GOT3 (cell line): Measurements from ENCODE around the gene GPR17.

ENCODE experiments used
- DNase-seq: peaks from one replicate; lab custom pipeline; 2025; ENCODE audit warnings: mixed read lengths; lab: John Stamatoyannopoulos, UW

Gene GPR17

GRCh38 chr2:127630096-127630863, 15.7 kb upstream of the GPR17 start:
- no peak for DNase-seq

GRCh38 chr2:127630864-127631540, 15.0 kb upstream of the GPR17 start:
- DNase-seq = no peak

- DNase-seq = no peak
Measured at GRCh38 chr2:127631541-127631996, 14.4 kb upstream of the GPR17 start.

- no peak for DNase-seq
Measured at GRCh38 chr2:127631997-127632581, 13.9 kb upstream of the GPR17 start.

GRCh38 chr2:127632592-127633489, 13.1 kb upstream of the GPR17 start:
- no peak for DNase-seq

- DNase-seq = no peak
Measured at GRCh38 chr2:127633556-127634065, 12.3 kb upstream of the GPR17 start.

GRCh38 chr2:127634066-127634617, 11.8 kb upstream of the GPR17 start:
- DNase-seq = no peak

- no peak for DNase-seq
Measured at GRCh38 chr2:127634626-127635379, 11.2 kb upstream of the GPR17 start.

- no peak for DNase-seq
Measured at GRCh38 chr2:127635380-127636237, 10.3 kb upstream of the GPR17 start.

GRCh38 chr2:127636248-127637235, 9.4 kb upstream of the GPR17 start:
- no peak for DNase-seq

GRCh38 chr2:127637236-127637630, 8.7 kb upstream of the GPR17 start:
- no peak for DNase-seq

GRCh38 chr2:127637725-127638252, 8.2 kb upstream of the GPR17 start:
- peak; percentile 15 for DNase-seq

- no peak for DNase-seq
Measured at GRCh38 chr2:127638361-127639110, 7.4 kb upstream of the GPR17 start.

- DNase-seq = no peak
Measured at GRCh38 chr2:127639111-127639474, 6.9 kb upstream of the GPR17 start.

GRCh38 chr2:127640082-127641072, 5.6 kb upstream of the GPR17 start:
- no peak for DNase-seq

GRCh38 chr2:127641133-127641532, 4.8 kb upstream of the GPR17 start:
- no peak for DNase-seq
